Hematopoietic multipotent progenitor cell treated with erythropoietin and hydrocortisone succinate and interleukin-3 and kit ligand, for 8 days (in vitro differentiated cells): ENCODE data around the gene PFDN1.

Source experiments
- DNase-seq: peaks from one replicate; pipeline ENCODE4 v3.0.0-alpha.2; 2015

PFDN1 gene

DNA sequence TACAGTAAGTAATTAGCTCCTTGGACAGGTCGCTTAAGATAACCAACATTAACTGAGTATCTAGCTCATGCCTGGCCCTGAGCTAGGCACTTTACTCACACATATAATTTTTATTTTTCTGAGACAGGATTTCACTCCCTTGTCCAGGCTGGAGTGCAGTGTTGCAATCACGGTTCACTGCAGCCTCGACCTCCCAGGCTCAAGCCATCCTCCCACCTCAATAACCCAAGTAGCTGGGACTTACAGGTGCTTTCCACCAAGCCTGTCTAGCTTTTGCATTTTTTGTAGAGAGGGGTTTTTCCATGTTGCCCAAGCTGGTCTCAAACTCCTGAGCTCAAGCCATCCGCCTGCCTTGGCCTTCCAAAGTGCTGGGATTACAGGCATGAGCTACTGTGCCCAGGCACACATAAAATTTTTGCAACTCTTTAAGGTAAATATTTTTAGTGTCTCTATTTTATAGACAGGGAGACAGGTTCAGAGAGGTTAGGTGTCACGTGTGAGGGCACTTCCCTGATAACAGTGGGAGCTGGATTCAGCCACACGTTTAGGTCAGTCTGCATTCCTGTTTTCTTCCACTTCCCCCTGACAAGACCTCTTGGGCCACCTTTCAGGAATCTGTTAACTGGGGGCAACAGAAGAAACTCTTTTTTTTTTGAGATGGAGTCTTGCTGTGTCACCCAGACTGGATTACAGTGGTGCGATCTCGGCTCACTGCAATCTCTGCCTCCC, 25.3 kb upstream of the PFDN1 start:
- DNase-seq = no peak

- no peak for DNase-seq
Observed at GRCh38 chr5:140327589-140327988, 24.7 kb upstream of the PFDN1 start.

- no peak for DNase-seq
Observed at GRCh38 chr5:140325486-140325885, 22.6 kb upstream of the PFDN1 start.

GRCh38 chr5:140324617-140325241, 21.8 kb upstream of the PFDN1 start:
- no peak for DNase-seq

- no peak for DNase-seq
Observed at GRCh38 chr5:140324041-140324600, 21.2 kb upstream of the PFDN1 start.

DNA sequence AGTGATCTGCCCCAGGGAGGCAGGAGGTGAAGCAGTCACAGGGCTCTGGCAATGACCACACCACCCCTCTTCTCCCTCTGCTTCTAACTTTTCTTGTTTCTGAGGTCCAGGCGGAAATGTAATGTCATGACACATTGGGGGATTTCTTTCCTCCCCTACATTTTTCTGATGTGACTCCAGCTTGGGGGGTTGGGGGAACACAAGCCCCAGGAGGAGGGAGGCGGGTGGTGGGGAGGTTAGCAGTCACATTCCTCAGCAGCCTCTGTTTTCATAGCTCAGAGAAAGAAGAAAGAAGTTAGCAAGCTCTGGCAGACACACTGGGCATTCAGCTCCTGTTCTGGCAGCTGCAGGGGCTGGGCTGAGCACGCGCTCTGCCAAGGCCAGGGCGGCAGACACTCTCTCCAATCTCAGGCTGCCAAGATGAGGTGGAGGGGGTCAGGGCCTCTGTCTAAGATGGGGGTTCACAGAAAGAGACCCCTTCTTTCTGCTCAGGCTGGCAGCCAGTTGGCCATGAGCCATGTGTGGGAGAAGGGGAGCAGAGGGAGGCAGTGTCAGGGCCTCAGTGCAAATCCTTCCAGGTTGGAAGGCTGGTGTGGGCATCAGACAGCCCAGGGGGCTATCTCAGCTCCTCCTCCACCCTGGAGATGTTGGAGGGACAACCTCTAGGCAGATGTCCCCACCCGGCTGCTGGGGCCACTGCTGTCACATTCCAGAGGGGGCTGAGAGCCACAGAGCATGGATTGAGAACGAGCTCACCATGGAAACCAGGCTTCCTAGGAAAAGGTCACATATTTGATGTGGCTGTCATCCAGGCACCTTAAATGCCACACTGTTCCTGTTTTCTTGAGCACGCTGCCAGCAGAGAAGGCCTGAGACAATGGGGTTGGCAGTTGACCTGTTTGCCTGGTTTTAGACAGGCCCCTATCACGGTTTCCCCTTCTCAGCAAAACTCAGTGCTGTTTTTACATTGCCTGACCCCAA, 20.1 kb upstream of the PFDN1 start:
- no peak for DNase-seq

GRCh38 chr5:140321796-140322195, 18.9 kb upstream of the PFDN1 start:
- no peak for DNase-seq

DNA sequence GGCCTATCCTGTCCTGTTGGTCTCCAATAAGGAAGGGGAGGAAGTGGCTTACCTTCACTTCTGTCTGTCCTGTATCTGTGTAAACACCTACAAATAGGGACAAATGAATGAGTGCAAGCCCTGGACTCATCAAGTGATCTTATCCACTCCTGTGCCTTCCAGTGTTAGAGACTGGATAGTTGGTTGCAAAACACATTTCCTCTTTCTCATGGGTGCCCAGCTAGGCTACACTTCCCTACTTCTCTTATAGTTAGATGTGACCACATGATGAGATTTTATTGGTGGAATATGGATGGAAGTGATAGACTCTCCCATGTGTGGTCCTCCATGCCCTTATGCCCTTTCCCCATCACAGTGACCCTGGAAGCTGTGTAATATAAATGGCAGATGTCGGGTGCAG, 16.9 kb upstream of the PFDN1 start:
- no peak for DNase-seq

DNA sequence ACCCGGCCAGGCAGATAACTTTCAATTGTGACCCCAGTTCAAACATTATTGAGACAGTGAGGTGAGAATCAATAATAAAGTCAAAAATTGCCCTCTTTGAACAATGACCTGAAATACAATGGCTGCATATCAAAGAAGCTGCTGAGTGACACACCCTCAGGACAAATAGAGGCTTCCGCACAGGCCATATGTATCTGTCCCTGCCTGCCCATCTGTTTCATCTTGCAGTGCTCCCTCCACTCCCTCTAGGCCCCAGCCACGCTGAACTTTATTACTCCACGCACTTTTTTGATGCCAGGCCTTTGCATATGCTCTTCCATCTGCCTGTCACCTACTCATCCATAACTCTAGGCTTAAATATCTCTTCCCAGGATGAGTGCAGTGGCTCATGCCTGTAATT, 15.9 kb upstream of the PFDN1 start:
- DNase-seq = no peak

GRCh38 chr5:140317859-140318258, 15.0 kb upstream of the PFDN1 start:
- no peak for DNase-seq

DNA sequence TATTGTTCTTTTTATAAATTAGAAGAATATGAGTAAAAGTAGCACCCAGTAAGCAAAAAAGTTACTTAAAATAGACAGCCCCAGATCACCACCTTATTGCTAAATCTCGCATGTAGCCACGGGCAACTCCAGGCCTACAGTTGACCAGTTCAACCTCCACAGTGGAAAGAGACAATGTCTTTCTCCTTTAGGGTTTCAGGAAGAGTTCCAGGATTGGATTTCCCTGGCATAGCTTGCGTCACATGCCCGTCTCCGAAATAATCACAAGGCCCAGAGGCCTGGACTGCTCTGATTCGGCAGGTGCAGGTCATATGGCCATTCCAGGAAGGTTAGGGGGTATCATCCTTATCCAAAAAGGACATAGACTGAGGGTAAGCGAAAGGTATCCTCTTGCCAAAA, 9.9 kb upstream of the PFDN1 start:
- DNase-seq = no peak

DNA sequence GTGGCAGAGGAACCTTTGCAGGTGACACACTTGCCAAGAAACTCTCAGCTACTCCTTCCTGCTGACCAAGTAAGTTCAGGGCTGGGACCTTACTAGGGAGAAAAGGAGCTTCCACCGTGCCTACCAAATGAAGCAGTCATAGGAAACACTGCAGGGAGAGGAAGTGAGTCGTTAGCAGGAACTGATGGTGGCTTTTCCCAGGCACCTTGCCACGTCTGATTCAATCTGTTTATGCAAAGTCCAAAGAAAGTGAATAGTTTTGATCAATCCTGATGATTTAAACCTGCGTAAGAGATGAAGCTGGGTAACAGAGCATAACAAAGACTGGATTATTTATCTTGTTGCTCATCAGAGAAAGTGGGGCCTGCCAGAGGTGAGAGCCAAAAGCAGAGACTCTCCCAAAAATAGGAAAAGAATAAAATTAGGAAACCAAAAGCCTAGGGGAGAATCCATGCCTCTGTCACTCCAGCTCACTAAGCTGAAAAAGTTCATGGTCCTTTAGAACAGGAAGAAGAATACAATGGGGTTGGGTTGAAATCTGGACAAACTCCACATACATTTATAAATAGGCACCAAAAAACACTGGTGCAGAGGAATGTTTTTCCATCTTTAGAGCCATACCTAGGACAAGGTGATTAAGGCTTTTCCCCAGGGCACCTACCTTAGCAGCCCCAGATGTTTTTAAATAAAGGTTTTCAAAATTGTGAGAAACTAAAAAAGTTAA, 9.3 kb upstream of the PFDN1 start:
- no peak for DNase-seq

DNA sequence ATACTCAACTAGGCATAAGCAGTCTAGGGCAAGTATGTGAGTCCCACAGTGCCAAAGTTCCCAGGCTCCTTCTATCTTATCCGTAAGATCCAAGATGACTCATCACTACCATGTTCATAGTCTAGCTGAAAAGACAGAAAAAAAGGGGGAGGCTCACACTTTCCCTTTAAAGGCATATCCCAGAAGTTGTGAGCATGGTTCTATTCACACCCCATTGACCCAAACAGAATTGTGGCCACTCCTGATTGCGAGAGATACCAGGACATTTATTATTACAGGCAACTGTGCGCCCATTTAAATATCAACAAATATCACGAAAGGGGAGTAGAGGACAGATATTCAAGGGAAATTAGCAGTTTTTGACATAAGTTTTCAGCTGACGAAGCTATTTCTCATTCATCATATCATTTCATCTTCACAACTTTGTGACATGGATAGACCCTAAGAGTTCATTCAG, 8.1 kb upstream of the PFDN1 start:
- no peak for DNase-seq

DNA sequence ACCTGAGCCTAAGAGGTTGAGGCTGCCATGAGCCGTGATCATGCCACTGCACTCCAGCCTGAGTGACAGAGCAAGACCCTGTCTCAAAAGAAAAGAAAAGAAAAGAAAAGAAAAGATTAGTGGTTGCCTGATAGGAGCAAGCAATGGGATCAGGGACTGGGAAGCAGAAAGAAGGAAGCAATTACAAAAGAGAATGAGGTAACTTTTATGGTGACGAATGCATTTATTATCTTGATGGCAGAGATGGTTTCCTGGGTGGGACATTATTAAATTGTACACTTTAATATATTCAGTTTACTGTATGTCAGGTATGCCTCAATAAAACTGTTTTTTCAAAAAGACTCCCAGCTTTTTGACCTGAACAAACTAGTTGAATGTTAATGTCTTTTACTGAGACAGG, 7.5 kb upstream of the PFDN1 start:
- no peak for DNase-seq

DNA sequence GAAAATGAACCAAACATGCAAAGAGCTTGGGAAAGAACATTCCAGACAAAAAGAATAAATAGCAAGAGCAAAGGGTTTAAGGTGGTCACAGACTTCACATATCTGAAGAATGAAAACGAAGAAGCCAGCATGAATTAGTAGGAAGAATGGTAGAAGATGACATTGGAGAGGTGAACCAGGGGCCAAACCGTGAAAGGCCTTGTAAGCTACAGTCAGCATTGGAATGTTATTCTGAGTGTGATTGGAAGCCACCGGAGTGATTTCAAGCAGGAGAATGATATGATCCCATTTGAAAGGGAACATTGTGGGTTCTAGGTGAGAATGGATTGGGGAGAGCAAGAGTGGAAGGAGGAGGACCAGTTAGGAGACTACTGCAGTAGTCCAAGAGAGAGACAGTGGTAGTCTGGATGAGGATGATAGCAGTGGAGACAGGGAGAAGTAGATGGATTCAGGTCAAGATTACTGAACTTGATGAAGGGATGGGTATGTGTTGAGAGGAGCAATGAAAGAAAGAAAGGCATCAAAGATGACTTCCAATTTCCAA, 6.9 kb upstream of the PFDN1 start:
- no peak for DNase-seq

GRCh38 chr5:140305471-140305870, 2.6 kb upstream of the PFDN1 start:
- no peak for DNase-seq

DNA sequence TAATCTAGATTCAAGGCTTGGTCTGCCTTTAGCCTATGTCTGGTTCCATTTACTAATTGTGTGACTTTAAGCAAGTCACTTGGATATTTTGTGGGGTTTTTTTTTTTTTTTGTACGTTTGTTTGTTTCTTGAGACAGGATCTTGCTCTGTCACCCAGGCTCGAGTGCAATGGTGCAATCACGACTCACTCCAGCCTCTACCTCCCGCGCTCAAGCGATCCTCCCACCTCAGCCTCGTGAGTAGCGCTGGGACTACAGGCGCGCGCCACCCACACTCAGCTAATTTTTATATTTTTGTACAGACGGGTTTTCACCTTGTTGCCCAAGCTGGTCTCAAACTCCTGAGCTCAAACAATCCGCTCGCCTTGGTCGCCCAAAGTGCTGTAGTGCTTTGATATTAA, 1.1 kb upstream of the PFDN1 start:
- no peak for DNase-seq

DNA sequence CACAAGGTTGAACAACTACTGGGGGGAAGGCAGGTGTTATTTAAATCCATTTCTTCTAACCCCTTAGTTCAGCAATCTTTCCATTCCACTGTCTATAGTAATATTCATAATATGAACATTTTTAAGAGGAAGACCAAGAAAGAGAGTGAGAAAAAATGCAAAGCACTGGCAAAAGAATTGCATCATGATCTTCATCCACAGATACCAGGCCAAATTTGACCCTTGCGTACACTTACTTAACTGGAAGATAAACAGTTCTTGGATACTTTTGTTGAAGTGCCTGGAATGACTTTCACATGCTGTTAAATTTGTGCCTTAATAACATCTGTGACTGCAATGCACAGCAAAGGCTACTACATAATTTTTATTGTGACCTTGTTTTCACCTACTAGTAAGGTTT, 1.8 kb downstream of the PFDN1 start:
- no peak for DNase-seq

- no peak for DNase-seq
Observed at GRCh38 chr5:140299056-140299455, 3.8 kb downstream of the PFDN1 start.

DNA sequence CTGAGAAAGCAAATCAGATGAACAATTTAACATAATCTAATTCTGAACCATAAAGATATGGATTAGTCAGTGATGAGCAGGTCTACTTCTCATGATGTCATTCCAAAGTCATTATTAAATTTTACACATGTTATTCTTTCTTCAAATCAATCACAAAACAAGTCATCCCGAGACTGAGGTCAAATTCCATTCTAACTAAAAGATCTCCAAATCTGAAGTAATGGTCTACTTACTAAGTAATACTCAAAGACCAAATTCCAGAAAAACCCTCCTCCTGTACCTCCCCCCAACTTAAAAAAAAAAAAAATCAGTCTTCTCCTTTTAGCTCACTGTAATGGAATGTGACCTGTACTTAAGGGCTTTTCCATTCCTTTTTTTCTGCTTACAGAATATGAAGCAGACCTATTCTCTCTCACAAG, 4.7 kb downstream of the PFDN1 start:
- no peak for DNase-seq

GRCh38 chr5:140297283-140297682, 5.6 kb downstream of the PFDN1 start:
- DNase-seq = no peak

GRCh38 chr5:140296289-140296688, 6.6 kb downstream of the PFDN1 start:
- no peak for DNase-seq
